Activated CD8-positive, alpha-beta T cell treated with anti-CD3 and anti-CD28 coated beads for 36 hours (primary cell): ENCODE data around the gene FCRL6. TPM values are rescaled to one million over a fixed set of nuclear protein-coding genes. Genes with fewer than 3 reads are reported as not detected.

Experiments used
- ATAC-seq: fragments of 200-7000 bp; cut with Tn5 transposase; one replicate; pipeline ENCODE4 v1.10.0; 2021; ENCODE audit warnings: mild to moderate bottlenecking, moderate library complexity
- CTCF ChIA-PET: fragments of 350-600 bp; sonication (Branson Sonifier 250); formaldehyde crosslinking; loops from one replicate; lab custom pipeline; 2021; ENCODE audit warnings: antibody characterized with exemption; lab: Charles Lee
- POLR2A ChIA-PET: fragments of 350-600 bp; sonication (Branson Sonifier 250); formaldehyde crosslinking; loops from one replicate; lab custom pipeline; 2021; ENCODE audit warnings: antibody characterized with exemption; lab: Charles Lee
- DNase-seq: peaks from one replicate; pipeline ENCODE4 v3.0.0-alpha.2; 2020
- H3K27ac Mint-ChIP-seq: one replicate; pipeline ENCODE4 v1.8.0; 2021; ENCODE audit warnings: mild to moderate bottlenecking, mixed read lengths
- H3K27me3 Mint-ChIP-seq: one replicate; pipeline ENCODE4 v1.8.0; 2021; ENCODE audit warnings: mixed read lengths
- H3K36me3 Mint-ChIP-seq: one replicate; pipeline ENCODE4 v1.8.0; 2021; ENCODE audit warnings: low read depth, mixed read lengths
- H3K4me1 Mint-ChIP-seq: one replicate; pipeline ENCODE4 v1.8.0; 2021; ENCODE audit warnings: low read depth, mixed read lengths
- H3K4me3 Mint-ChIP-seq: one replicate; pipeline ENCODE4 v1.8.0; 2021; ENCODE audit warnings: mild to moderate bottlenecking, moderate library complexity, mixed read lengths
- H3K9me3 Mint-ChIP-seq: one replicate; pipeline ENCODE4 v1.8.0; 2021; ENCODE audit warnings: mixed read lengths
- CTCF ChIP-seq: fragments of 200-600 bp; IDR thresholded peaks from one replicate; pipeline ENCODE4 v1.8.0; 2022; ENCODE audit warnings: antibody characterized with exemption, mild to moderate bottlenecking
- intact Hi-C: fragments of 100-400 bp; cut with micrococcal nuclease; formaldehyde crosslinking; loops from one replicate; pipeline ENCODE4 v1.10.0; 2022
- total RNA-seq, 2 experiments: library from RNA; stranded (reverse); gene quantifications; one replicate each; pipeline ENCODE4 v1.2.3, GENCODE V29; 2021

Gene FCRL6
- total RNA-seq, 2 experiments from 2014 or later = 0.20 TPM; not detected in 1

DNA sequence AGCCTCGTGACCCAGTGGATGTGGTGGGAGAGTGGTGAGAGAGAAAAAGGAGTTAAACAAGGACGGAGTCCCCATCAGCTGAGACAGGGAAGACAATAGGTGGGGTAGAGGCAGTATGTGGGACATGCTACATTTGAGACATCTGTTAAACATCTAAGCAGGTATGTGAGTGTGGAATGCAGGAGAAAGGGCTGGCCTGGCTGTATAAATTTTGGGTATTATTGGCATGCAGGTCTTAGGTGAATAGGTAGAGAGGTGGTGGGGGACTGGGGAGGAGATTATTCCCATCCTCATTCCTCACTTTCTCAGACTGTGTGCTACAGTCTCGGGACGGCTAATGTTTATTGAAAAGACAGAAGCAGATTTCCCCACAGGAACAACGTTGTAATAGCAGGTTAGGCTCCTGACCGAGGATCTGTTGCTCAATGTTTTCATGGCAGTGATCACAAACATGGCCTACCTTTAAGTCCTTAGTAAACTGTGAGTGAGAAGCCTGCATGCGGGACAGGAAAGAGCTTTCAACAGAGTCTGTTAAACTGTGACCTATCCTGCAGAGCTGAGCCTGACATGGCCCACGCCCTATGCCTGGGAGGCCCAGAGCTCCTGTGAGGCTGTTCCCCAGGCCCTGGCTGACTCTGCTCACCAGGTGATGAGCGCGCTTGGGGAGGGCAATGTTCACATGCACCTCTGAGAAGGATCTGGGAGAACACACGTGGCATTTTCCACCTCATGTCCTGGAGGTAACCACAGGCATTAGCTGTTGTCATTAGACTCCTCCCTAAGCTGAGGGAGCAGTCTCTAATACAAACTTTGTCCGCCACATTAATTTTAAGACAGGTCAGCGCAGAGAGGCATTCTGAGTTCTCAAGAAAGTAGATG, 43.8 kb downstream of the FCRL6 start:
- no peak for TF ChIP-seq CTCF
- Mint-ChIP-seq H3K9me3 (no peaks in the 10 kb centered on the region), H3K27me3 (no peaks in the 10 kb centered on the region), H3K4me1 (peaks cover 7% of the 10 kb centered on the region), H3K27ac (no peak overlapping the region), H3K36me3 (no peaks in the 10 kb centered on the region), H3K4me3 (no peak overlapping the region)
- no peak for ATAC-seq
- ChIA-PET CTCF (no interaction called here), POLR2A (interaction anchor here (0.6 kb wide), 1 partner anchor 1009 kb away, joined by 3 read pairs; no protein-coding TSS in a partner anchor)
- no peak for DNase-seq
- intact Hi-C loops = no loop called here

- DNase-seq = no peak
- H3K36me3 Mint-ChIP-seq = no peaks in the 10 kb centered on the region
- H3K4me1 Mint-ChIP-seq = peaks cover 8% of the 10 kb centered on the region
- ChIA-PET POLR2A (no interaction called here), CTCF (interaction anchor here (1.7 to 7.9 kb wide), 2 partner anchors 44 to 46 kb away, joined by 5 to 57 read pairs; partner anchors contain the start of gene FCRL6)
- no peaks in the 10 kb centered on the region for H3K9me3 Mint-ChIP-seq
- H3K27ac Mint-ChIP-seq = no peak overlapping the region
- H3K4me3 Mint-ChIP-seq = no peak overlapping the region
- intact Hi-C loops = no loop called here
- no peak for TF ChIP-seq CTCF
- ATAC-seq = no peak
- no peaks in the 10 kb centered on the region for H3K27me3 Mint-ChIP-seq
Observed at GRCh38 chr1:159847231-159847630, 45.1 kb downstream of the FCRL6 start.

GRCh38 chr1:159848326-159848725, 46.2 kb downstream of the FCRL6 start:
- TF ChIP-seq CTCF = no peak
- no peak overlapping the region for H3K4me3 Mint-ChIP-seq
- H3K27ac Mint-ChIP-seq = no peak overlapping the region
- CTCF ChIA-PET = interaction anchor here (1.7 to 7.9 kb wide), 2 partner anchors 43 to 47 kb away, joined by 5 to 57 read pairs; partner anchors contain the start of gene FCRL6
- POLR2A ChIA-PET = no interaction called here
- peaks cover 13% of the 10 kb centered on the region for H3K4me1 Mint-ChIP-seq
- DNase-seq (no peak), ATAC-seq (no peak)
- H3K36me3 Mint-ChIP-seq = no peaks in the 10 kb centered on the region
- H3K27me3 Mint-ChIP-seq = no peaks in the 10 kb centered on the region
- intact Hi-C loops = no loop called here
- no peaks in the 10 kb centered on the region for H3K9me3 Mint-ChIP-seq

DNA sequence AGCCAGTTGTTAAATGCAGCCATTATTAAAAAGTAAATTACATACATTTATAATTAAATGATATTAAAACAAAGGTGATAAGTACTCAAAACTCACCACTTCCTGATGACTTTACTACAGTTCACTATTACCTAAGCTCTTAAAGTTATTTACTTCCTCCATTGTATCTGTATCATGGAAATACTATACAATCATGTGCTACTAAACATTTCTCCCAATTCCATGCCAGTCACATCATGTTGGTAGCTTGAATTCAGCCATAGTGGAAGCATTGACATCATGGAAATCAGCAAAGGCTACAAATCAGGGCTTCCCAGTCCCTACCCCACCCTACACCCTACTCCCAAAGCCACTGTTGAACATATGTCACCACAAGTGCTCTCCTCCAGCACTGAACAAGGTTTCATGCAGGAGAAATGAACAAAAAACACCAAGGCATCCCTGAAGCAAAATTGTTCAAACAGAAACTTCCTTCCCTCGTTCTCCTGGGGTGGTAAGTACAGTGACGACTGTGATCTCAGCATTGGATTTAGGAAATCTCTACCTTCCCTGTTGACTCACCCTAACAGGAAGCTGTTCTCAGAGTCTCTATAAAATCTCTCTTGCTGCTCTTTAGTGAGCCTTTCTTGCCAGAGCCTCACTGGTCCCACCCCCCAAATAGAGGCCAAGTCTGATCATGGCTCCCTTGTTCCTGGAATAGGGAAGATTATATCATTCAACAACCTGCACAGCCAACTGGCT, 47.6 kb downstream of the FCRL6 start:
- intact Hi-C loops = no loop called here
- Mint-ChIP-seq H3K27me3 (no peaks in the 10 kb centered on the region), H3K27ac (no peak overlapping the region), H3K4me1 (peaks cover 19% of the 10 kb centered on the region), H3K4me3 (no peak overlapping the region), H3K9me3 (no peaks in the 10 kb centered on the region), H3K36me3 (no peaks in the 10 kb centered on the region)
- ATAC-seq (no peak), DNase-seq (no peak)
- TF ChIP-seq CTCF = no peak
- ChIA-PET POLR2A (interaction anchor here (0.9 to 1.4 kb wide), 3 partner anchors 9 to 23 kb away, joined by 3 to 4 read pairs (median 3); partner anchors contain the start of gene SLAMF8), CTCF (interaction anchor here (1.6 to 7.9 kb wide), 6 partner anchors 17 to 197 kb away, joined by 4 to 57 read pairs (median 9); partner anchors contain the start of gene FCRL6)
